NCI-H2227 treated with DMSO at 0.1 percent for 48 hours (cell line): ENCODE results near the gene KRT28.
"Not testable (repeated sequence)": the region's sequence is repeated elsewhere in the genome, so short reads cannot be mapped to it uniquely, and the experiment has no call there.

Source experiments
- DNase-seq: peaks from one replicate; lab custom pipeline; 2025; lab: John Stamatoyannopoulos, UW

Gene KRT28

GRCh38 chr17:40779181-40779909 lies 20.4 kb downstream of the KRT28 start:
- peak; percentile 37 for DNase-seq

GRCh38 chr17:40778461-40778860 lies 21.3 kb downstream of the KRT28 start:
- DNase-seq: no peak

GRCh38 chr17:40777971-40778370 lies 21.8 kb downstream of the KRT28 start:
- DNase-seq: no peak

GRCh38 chr17:40777459-40777858 lies 22.3 kb downstream of the KRT28 start:
- no peak for DNase-seq

- DNase-seq: no peak
Observed at GRCh38 chr17:40775945-40776344, 23.8 kb downstream of the KRT28 start.

GRCh38 chr17:40772101-40772500 lies 27.7 kb downstream of the KRT28 start, which contains the start of gene KRT26:
KRT26 (minus strand) TSS chr17:40772201; CDS start chr17:40772113, 88 bp downstream.
- no peak for DNase-seq

GRCh38 chr17:40765657-40766056 lies 34.1 kb downstream of the KRT28 start:
- DNase-seq: no peak

GRCh38 chr17:40763752-40764151 lies 36.0 kb downstream of the KRT28 start:
- no peak for DNase-seq

- no peak for DNase-seq
Observed at GRCh38 chr17:40760105-40761016, 39.4 kb downstream of the KRT28 start.

GRCh38 chr17:40755231-40755630 lies 44.5 kb downstream of the KRT28 start, which contains the start of gene KRT25:
KRT25 (minus strand) TSS chr17:40755331; CDS start chr17:40755271, 60 bp downstream.
- no peak for DNase-seq

GRCh38 chr17:40753804-40754203 lies 46.0 kb downstream of the KRT28 start:
- no peak for DNase-seq

- DNase-seq: no peak
Observed at GRCh38 chr17:40751065-40751464, 48.7 kb downstream of the KRT28 start.

- no peak for DNase-seq
Observed at GRCh38 chr17:40750391-40750790, 49.4 kb downstream of the KRT28 start.

- DNase-seq: not testable (repeated sequence)
Observed at GRCh38 chr17:40748666-40749065, 51.1 kb downstream of the KRT28 start.
